Epithelial cell of proximal tubule (primary cell): ENCODE results near the gene EEIG1. TPM values are rescaled to one million over a fixed set of nuclear protein-coding genes. Genes with fewer than 3 reads are reported as not detected.
A peak's percentile ranks its signal among the peaks of the same experiment; 100 is the strongest.

Experiments used
- DNase-seq: peaks from one replicate; pipeline ENCODE4 v3.0.0-alpha.2; 2011; ENCODE audit warnings: low read depth
- H3K4me3 ChIP-seq: 2 replicates; pipeline ENCODE4 v1.5.1; 2011; ENCODE audit warnings: low read depth, mild to moderate bottlenecking, low read length
- CTCF ChIP-seq: conservative IDR thresholded peaks from 2 replicates; pipeline ENCODE4 v1.5.1; 2012; ENCODE audit warnings: low read depth, mild to moderate bottlenecking, low read length
- total RNA-seq: library from RNA; depleted of rRNA; stranded (reverse); fragments of >200 nt; gene quantifications from 2 replicates; pipeline ENCODE4 v1.2.3, GENCODE V29; 2015

The EEIG1 gene
- total RNA-seq, 1 donor from 2014 or later = 5.0 TPM

- no peak for TF ChIP-seq CTCF
- no peak for DNase-seq
- H3K4me3 ChIP-seq = no peak overlapping the region
Measured at GRCh38 chr9:128022886-128023285, 42.1 kb upstream of the EEIG1 start.

GRCh38 chr9:128021098-128021497 is 40.3 kb upstream of the EEIG1 start:
- no peak for DNase-seq
- no peak for TF ChIP-seq CTCF
- no peak overlapping the region for H3K4me3 ChIP-seq

GRCh38 chr9:128020692-128021091 is 39.9 kb upstream of the EEIG1 start:
- TF ChIP-seq CTCF = peak; percentile 39
- H3K4me3 ChIP-seq = no peak overlapping the region
- no peak for DNase-seq

GRCh38 chr9:128015696-128016095 is 34.9 kb upstream of the EEIG1 start:
- DNase-seq = no peak
- TF ChIP-seq CTCF = no peak

GRCh38 chr9:128011071-128011817 is 30.5 kb upstream of the EEIG1 start:
- H3K4me3 ChIP-seq = no peak overlapping the region
- no peak for DNase-seq
- no peak for TF ChIP-seq CTCF

More at GRCh38 chr9:128015696-128016095, 34.9 kb upstream of the EEIG1 start:
- no peak overlapping the region for H3K4me3 ChIP-seq

GRCh38 chr9:128009639-128010038 is 28.9 kb upstream of the EEIG1 start:
- no peak overlapping the region for H3K4me3 ChIP-seq
- no peak for DNase-seq
- TF ChIP-seq CTCF = no peak

- DNase-seq = no peak
- H3K4me3 ChIP-seq = no peak overlapping the region
- no peak for TF ChIP-seq CTCF
Measured at GRCh38 chr9:128008171-128008570, 27.4 kb upstream of the EEIG1 start.
